ENCODE results near the gene GPS1.

DNA sequence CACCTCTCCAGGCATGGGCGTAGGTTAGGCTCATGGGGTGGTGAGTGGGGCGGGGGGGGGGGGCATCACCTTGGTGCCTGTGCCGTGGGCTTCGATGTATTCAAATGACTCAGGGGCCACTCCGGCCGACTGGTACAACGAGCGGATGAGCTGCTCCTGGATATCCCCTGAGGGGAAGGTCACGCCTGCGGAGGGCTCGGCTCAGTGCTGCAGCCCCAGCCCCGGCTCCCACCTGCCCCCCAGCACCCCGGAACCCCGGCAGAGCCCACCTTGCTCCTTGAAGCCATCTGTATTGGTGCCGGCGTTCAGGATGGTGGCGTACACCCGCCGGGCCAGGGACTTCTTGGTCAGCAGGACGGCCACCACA, 40.9 kb downstream of the GPS1 start:
- TF ChIP-seq MXI1 (IDR thresholded peaks at IDR 0.05; ENCODE audit: low read depth, low read length) = no peak
- no peak for TF ChIP-seq NRF1 (IDR thresholded peaks at IDR 0.05; ENCODE audit: low read depth, low read length)
- no peak for TF ChIP-seq SMC3 (IDR thresholded peaks at IDR 0.05; ENCODE audit: low read depth, low read length)
- TF ChIP-seq, protein P1, sequence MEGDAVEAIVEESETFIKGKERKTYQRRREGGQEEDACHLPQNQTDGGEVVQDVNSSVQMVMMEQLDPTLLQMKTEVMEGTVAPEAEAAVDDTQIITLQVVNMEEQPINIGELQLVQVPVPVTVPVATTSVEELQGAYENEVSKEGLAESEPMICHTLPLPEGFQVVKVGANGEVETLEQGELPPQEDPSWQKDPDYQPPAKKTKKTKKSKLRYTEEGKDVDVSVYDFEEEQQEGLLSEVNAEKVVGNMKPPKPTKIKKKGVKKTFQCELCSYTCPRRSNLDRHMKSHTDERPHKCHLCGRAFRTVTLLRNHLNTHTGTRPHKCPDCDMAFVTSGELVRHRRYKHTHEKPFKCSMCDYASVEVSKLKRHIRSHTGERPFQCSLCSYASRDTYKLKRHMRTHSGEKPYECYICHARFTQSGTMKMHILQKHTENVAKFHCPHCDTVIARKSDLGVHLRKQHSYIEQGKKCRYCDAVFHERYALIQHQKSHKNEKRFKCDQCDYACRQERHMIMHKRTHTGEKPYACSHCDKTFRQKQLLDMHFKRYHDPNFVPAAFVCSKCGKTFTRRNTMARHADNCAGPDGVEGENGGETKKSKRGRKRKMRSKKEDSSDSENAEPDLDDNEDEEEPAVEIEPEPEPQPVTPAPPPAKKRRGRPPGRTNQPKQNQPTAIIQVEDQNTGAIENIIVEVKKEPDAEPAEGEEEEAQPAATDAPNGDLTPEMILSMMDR (IDR thresholded peaks at IDR 0.05) = no peak
- TF ChIP-seq JUND (IDR thresholded peaks at IDR 0.05) = no peak
- TF ChIP-seq, protein P2, sequence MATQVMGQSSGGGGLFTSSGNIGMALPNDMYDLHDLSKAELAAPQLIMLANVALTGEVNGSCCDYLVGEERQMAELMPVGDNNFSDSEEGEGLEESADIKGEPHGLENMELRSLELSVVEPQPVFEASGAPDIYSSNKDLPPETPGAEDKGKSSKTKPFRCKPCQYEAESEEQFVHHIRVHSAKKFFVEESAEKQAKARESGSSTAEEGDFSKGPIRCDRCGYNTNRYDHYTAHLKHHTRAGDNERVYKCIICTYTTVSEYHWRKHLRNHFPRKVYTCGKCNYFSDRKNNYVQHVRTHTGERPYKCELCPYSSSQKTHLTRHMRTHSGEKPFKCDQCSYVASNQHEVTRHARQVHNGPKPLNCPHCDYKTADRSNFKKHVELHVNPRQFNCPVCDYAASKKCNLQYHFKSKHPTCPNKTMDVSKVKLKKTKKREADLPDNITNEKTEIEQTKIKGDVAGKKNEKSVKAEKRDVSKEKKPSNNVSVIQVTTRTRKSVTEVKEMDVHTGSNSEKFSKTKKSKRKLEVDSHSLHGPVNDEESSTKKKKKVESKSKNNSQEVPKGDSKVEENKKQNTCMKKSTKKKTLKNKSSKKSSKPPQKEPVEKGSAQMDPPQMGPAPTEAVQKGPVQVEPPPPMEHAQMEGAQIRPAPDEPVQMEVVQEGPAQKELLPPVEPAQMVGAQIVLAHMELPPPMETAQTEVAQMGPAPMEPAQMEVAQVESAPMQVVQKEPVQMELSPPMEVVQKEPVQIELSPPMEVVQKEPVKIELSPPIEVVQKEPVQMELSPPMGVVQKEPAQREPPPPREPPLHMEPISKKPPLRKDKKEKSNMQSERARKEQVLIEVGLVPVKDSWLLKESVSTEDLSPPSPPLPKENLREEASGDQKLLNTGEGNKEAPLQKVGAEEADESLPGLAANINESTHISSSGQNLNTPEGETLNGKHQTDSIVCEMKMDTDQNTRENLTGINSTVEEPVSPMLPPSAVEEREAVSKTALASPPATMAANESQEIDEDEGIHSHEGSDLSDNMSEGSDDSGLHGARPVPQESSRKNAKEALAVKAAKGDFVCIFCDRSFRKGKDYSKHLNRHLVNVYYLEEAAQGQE (IDR thresholded peaks at IDR 0.05; ENCODE audit: low read depth, low read length) = no peak
- TF ChIP-seq NFIC (IDR thresholded peaks at IDR 0.05; ENCODE audit: borderline replicate concordance) = no peak
- no peak for TF ChIP-seq POLR2AphosphoS5 (IDR thresholded peaks at IDR 0.05; ENCODE audit: low read depth, low read length)
- TF ChIP-seq EP300 (IDR thresholded peaks at IDR 0.05; ENCODE audit: borderline replicate concordance in 1 of 2, low read depth in 1 of 2, low read length in 1 of 2) = no peak
- TF ChIP-seq RCOR1 (IDR thresholded peaks at IDR 0.05; ENCODE audit: low read length) = no peak
- TF ChIP-seq GATA2 (CRISPR knock-in tag; IDR thresholded peaks at IDR 0.05) = no peak
- TF ChIP-seq TCF12 (IDR thresholded peaks at IDR 0.05) = no peak
- no peak for TF ChIP-seq RAD21 (IDR thresholded peaks at IDR 0.05; ENCODE audit: low read length)
- no peak for TF ChIP-seq CHD2 (IDR thresholded peaks at IDR 0.05; ENCODE audit: low read length, partially characterized antibody)

Data from SK-N-SH (cell line).